GM12892 (cell line): ENCODE data around the gene ACTR8.

Source experiments
- DNase-seq: peaks from one replicate; pipeline ENCODE4 v3.0.0; 2011; ENCODE audit not compliant: insufficient read length
- FAIRE-seq: peaks from 2 replicates; lab custom pipeline; 2011; peaks lifted over from hg19 to GRCh38; lab: Jason Lieb, UNC
- POLR2A ChIP-seq: IDR thresholded peaks from 2 replicates; pipeline ENCODE4 v1.6.1; 2011; ENCODE audit warnings: low read depth, low read length, control low read depth
- POLR2AphosphoS5 ChIP-seq: IDR thresholded peaks from 2 replicates; pipeline ENCODE4 v1.6.1; 2011; ENCODE audit warnings: low read depth, low read length, control low read depth
- TAF1 ChIP-seq: IDR thresholded peaks from 2 replicates; pipeline ENCODE4 v1.6.1; 2011; ENCODE audit warnings: low read depth, mild to moderate bottlenecking, control low read depth, low read length, borderline replicate concordance

The ACTR8 gene

GRCh38 chr3:53891497-53892285 lies 9.7 kb upstream of the ACTR8 start, which contains the start of gene SELENOK:
Gene SELENOK (minus strand): TSS chr3:53891859.
- TF ChIP-seq POLR2A (peak; percentile 93), POLR2AphosphoS5 (peak; percentile 87), TAF1 (no peak; the same call in 1 of the 2 replicates)
- DNase-seq (peak; percentile 68), FAIRE-seq (peak; percentile 99)

DNA sequence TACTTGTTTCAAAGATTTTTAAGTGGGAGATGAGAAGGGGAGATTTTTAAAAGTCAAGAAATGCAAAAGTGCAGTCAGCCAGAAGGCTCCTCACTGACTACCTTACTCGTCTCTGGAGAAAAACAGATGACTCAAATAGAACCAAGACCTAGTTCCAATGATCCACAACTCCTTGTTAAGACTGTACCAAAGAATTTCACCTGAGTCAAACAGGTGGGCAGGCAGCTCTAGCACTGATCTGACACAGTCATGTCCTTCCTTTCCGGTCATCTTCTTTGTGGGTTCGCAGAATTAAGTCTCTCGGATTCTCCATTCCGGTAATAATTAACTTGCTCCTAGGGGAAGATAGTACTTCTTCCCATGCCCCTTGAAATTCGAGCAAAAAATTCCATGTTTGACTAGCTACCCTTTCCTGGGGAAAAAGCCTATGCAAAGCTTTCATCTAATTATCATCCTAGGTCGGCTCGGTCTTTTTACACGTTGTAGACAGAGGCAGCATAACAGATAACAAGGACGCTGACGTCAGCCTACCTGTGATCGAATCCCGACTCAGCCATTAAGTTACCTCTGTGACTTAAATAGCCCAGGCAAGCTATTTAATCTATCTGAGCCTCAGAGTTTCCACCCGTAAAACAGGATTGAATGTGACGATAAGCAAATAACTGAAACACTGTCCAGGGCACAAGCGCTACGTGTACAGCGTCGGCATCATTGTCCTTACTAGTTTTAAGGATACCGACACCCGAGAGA lies 8.9 kb upstream of the ACTR8 start:
- DNase-seq (no peak), FAIRE-seq (peak; percentile 63)
- no peak for TF ChIP-seq POLR2AphosphoS5
- TF ChIP-seq TAF1, result no peak

- DNase-seq (no peak), FAIRE-seq (no peak)
- TF ChIP-seq TAF1 (no peak), POLR2A (no peak), POLR2AphosphoS5 (no peak)
Measured at GRCh38 chr3:53888232-53888631, 6.3 kb upstream of the ACTR8 start.

GRCh38 chr3:53887446-53887845 lies 5.5 kb upstream of the ACTR8 start:
- DNase-seq, result no peak

DNA sequence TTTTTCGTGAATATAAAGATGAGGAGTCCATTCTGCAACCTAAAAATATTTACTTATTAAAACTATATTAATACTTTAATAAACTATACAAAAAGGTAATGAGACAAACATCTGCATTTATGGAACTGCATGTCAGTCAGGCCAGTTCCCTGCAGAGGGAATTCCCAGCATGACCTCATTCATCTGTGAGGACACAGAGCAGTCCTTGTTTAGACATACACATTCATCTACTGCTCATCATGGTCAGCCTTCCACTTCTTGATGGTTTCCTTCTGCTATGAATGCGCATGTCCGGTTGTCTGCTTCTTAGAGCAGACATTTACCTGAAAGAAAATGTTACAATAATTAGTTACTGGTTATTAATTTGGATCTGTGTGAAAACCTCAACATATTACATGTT lies 3.3 kb upstream of the ACTR8 start:
- DNase-seq (no peak), FAIRE-seq (no peak)
- no peak for TF ChIP-seq TAF1
- TF ChIP-seq POLR2AphosphoS5, result no peak
- TF ChIP-seq POLR2A, result no peak

More at GRCh38 chr3:53887446-53887845, 5.5 kb upstream of the ACTR8 start:
- no peak for FAIRE-seq
- TF ChIP-seq POLR2AphosphoS5, result no peak
- no peak for TF ChIP-seq POLR2A
- no peak for TF ChIP-seq TAF1

GRCh38 chr3:53884623-53885022 lies 2.7 kb upstream of the ACTR8 start:
- FAIRE-seq (no peak), DNase-seq (no peak)
- TF ChIP-seq POLR2A (no peak), TAF1 (no peak), POLR2AphosphoS5 (no peak)

GRCh38 chr3:53883008-53883407 lies 1.1 kb upstream of the ACTR8 start:
- DNase-seq (no peak), FAIRE-seq (no peak)
- TF ChIP-seq POLR2A (peak; percentile 48), POLR2AphosphoS5 (no peak)

DNA sequence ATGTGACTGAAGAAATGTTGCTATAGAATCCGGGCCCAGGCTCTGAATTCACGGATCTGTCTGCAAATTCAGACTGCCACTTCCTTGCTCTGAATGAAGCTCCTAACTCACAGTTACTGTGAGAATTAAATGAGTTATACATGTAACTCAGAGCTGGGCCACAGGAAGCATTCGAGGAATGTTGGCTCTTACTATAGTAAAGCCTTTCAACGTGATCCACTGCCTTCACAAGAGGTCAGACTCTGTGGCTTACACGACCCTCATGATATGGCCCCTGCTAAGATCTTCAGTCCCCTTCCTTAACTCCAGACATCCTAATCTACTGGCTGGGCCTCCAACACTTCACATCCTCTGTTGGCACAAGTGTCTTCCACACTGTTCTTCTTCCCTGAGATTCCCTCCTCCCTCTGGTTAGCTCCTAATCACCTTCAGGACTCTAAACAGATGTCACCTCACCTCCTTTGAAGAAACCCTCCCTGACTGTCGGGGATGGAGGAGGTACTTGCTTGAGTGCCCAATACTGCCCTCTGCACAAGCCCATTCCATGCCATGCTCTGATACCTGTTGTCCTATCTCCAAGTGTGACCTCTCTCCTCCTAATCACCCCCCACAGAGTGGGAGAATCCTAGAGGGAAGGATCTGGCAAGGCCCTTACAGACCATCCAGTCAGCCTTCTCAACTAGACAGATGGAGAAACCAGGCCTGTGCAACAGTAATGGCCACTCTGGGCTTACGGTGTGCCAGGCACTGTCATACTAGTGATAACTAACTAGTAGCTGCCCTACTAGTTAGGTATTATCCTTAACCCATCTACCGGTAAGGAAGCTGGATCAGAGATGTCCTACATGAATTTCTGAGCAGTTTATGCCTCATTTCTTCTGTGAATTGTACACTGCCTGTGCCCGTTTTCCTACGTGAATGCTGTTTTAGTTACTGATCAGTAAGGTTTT lies 1.3 kb downstream of the ACTR8 start:
- TF ChIP-seq POLR2A (no peak), POLR2AphosphoS5 (0 out of 2 replicates have a peak, but pooled peaks have one; percentile 26)
- DNase-seq, result no peak
- peak; percentile 62 for FAIRE-seq

DNA sequence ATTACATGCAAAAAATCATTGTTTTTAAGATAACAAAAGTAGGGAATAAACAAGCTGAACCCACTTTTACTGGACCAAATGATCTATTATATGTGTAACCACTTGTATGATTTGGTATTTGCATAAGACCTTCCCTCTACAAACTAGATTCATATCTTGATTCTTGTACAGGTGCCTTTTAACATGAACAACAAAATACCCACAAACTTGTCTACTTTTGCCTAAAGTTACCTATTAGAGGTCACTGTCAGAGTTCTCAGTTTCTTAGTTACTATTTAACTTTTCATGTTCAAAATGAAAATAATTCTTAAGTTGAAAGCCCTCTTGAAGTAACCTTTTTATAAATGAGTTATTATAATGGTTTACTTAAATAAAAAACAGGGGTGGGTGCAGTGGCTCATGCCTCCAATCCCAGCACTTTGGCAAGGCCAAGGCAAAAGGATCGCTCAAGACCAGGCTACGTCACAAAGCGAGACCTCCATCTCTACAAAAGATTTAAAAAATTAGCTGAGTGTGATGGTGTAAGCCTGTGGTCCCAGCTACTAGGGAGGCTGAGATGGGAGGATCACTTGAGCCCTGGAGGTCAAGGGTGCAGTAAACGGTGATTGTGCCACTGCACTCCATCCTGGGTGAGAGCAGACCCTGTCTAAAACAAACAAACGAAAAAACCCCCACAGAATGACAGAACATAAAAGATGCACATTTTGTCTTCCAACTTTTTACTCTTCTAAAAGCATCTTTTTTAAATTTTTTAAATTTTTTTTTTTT lies 16.0 kb downstream of the ACTR8 start:
- no peak for FAIRE-seq
- no peak for DNase-seq
- no peak for TF ChIP-seq TAF1
- no peak for TF ChIP-seq POLR2A
- TF ChIP-seq POLR2AphosphoS5, result no peak

- no peak for DNase-seq
- no peak for TF ChIP-seq POLR2A
- no peak for TF ChIP-seq TAF1
- TF ChIP-seq POLR2AphosphoS5, result no peak
- no peak for FAIRE-seq
Measured at GRCh38 chr3:53863145-53863544, 18.8 kb downstream of the ACTR8 start.
